Left lung (tissue), 10 donors: ENCODE measurements around the gene ALKBH3. TPM values are rescaled to one million over a fixed set of nuclear protein-coding genes. Genes with fewer than 3 reads are reported as not detected.
A peak's percentile ranks its signal among the peaks of the same experiment; 100 is the strongest.

Experiments
- ATAC-seq: fragments of 200-7000 bp; cut with Tn5 transposase; one replicate; pipeline ENCODE4 v1.9.1; 2020; ENCODE audit warnings: moderate library complexity
- DNase-seq, 4 donors: peaks; one replicate each; pipeline ENCODE4 v3.0.0-alpha.2; 2013 to 2020
- H3K27ac ChIP-seq, 2 donors: fragments of 200-600 bp; sonication (generic) in 1 of 2; one replicate each; pipeline versions ENCODE4 v1.5.0 to v1.8.0; 2020 to 2021
- H3K27me3 ChIP-seq, 2 donors: fragments of 200-600 bp; sonication (generic) in 1 of 2; one replicate each; pipeline versions ENCODE4 v1.5.0 to v1.8.0; 2020 to 2021
- H3K36me3 ChIP-seq, 2 donors: fragments of 200-600 bp; sonication (generic) in 1 of 2; one replicate each; pipeline versions ENCODE4 v1.5.0 to v1.8.0; 2020 to 2021
- H3K4me1 ChIP-seq, 2 donors: fragments of 200-600 bp; one replicate each; pipeline ENCODE4 v1.8.0; 2021
- H3K4me3 ChIP-seq, 2 donors: fragments of 200-600 bp; sonication (generic) in 1 of 2; one replicate each; pipeline versions ENCODE4 v1.5.0 to v1.8.0; 2020 to 2021; ENCODE audit warnings: mild to moderate bottlenecking in 1 of 2
- H3K9me3 ChIP-seq, 2 donors: fragments of 200-600 bp; sonication (generic) in 1 of 2; one replicate each; pipeline versions ENCODE4 v1.5.0 to v1.8.0; 2020 to 2021
- CTCF ChIP-seq, 2 donors: fragments of 200-600 bp; sonication (generic) in 1 of 2; IDR thresholded peaks; one replicate each; pipeline versions ENCODE4 v1.5.0 to v1.8.0; 2021; ENCODE audit warnings: antibody characterized with exemption in 2 of 2
- intact Hi-C, 2 donors: fragments of 100-400 bp; cut with DNase I; formaldehyde crosslinking; loops; one replicate each; pipeline versions ENCODE4 v1.11.2 to v1.14.2; 2022
- polyA plus RNA-seq, 6 donors: library from polyadenylated mRNA; unstranded; fragments of 120-200 nt; gene quantifications; one replicate each; pipeline ENCODE4 v1.2.1, GENCODE V29; 2013; ENCODE audit not compliant: insufficient read length in 6 of 6
- total RNA-seq, 2 donors: library from RNA; stranded (reverse); fragmentation: NEBNext Ultra II Directional; extraction: Animal tissue kit (Norgen Biotek cat#: 25700); gene quantifications; one replicate each; pipeline ENCODE4 v1.2.1, GENCODE V29; 2021
- donor health status: DM: no; HTN: yes; CAD: no.
- donor health status: DM: no; HTN: no; CAD: no.

ALKBH3 gene
- total and polyA plus RNA-seq, 8 donors = 28.8 to 43.3 (median 40.1) TPM

GRCh38 chr11:43866969-43867368 is 13.7 kb upstream of the ALKBH3 start:
- TF ChIP-seq CTCF (IDR thresholded peaks at IDR 0.05) = no peak
- DNase-seq (no peak), ATAC-seq (no peak)
- Histone ChIP-seq H3K36me3 (no peaks in the 10 kb centered on the region), H3K4me3 (no peak overlapping the region), H3K27me3 (peaks cover 0 to 12% of the 10 kb centered on the region in 2 donors), H3K27ac (no peak overlapping the region), H3K9me3 (no peaks in the 10 kb centered on the region), H3K4me1 (peaks cover 0 to 16% of the 10 kb centered on the region in 2 donors)
- intact Hi-C loops = no loop called here

GRCh38 chr11:43868852-43869567 is 11.6 kb upstream of the ALKBH3 start:
- intact Hi-C loops = no loop called here
- peaks cover 0 to 16% of the 10 kb centered on the region in 2 donors for H3K4me1 ChIP-seq
- peak overlapping the region in 1 of 2 donors; percentile 56 for H3K27ac ChIP-seq
- ATAC-seq (peak; percentile 96), DNase-seq (peak in 1 of 4 donors; percentile 46)
- H3K4me3 ChIP-seq = no peak overlapping the region
- no peaks in the 10 kb centered on the region for H3K36me3 ChIP-seq
- H3K27me3 ChIP-seq = peaks cover 0 to 32% of the 10 kb centered on the region in 2 donors
- H3K9me3 ChIP-seq = no peaks in the 10 kb centered on the region
- no peak for TF ChIP-seq CTCF (IDR thresholded peaks at IDR 0.05)

GRCh38 chr11:43871051-43871450 is 9.6 kb upstream of the ALKBH3 start:
- Histone ChIP-seq H3K27ac (no peak overlapping the region), H3K36me3 (no peaks in the 10 kb centered on the region), H3K27me3 (peaks cover 0 to 51% of the 10 kb centered on the region in 2 donors), H3K4me3 (no peak overlapping the region), H3K9me3 (no peaks in the 10 kb centered on the region), H3K4me1 (peaks cover 0 to 16% of the 10 kb centered on the region in 2 donors)
- no peak for TF ChIP-seq CTCF (IDR thresholded peaks at IDR 0.05)
- ATAC-seq (no peak), DNase-seq (no peak)
- intact Hi-C loops = no loop called here

GRCh38 chr11:43872995-43873394 is 7.6 kb upstream of the ALKBH3 start:
- DNase-seq (no peak), ATAC-seq (no peak)
- H3K4me3 ChIP-seq = no peak overlapping the region
- H3K36me3 ChIP-seq = no peaks in the 10 kb centered on the region
- peaks cover 0 to 70% of the 10 kb centered on the region in 2 donors for H3K27me3 ChIP-seq
- TF ChIP-seq CTCF (IDR thresholded peaks at IDR 0.05) = no peak
- H3K27ac ChIP-seq = no peak overlapping the region
- intact Hi-C loops = no loop called here
- no peaks in the 10 kb centered on the region for H3K9me3 ChIP-seq
- H3K4me1 ChIP-seq = peaks cover 0 to 16% of the 10 kb centered on the region in 2 donors

DNA sequence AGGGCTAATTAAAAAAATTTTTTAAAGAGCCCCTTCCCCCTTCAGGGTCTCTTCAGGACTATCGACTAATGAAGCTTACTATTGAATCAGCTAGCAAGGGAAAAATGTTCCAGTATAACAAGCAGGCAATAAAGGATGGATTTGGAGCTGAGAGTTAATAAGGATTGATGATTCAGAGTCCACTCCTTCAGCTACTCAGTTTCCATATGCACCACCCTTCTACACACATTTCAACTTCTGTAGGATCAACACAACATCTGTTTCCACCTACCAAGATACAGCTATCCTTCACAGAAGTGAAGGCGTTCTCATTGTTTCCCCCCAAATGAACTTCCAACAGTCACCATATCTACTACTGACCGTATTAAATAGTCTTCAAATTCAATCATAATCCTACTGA is 6.6 kb upstream of the ALKBH3 start:
- Histone ChIP-seq H3K27me3 (peaks cover 0 to 81% of the 10 kb centered on the region in 2 donors), H3K4me3 (no peak overlapping the region), H3K27ac (no peak overlapping the region), H3K9me3 (no peaks in the 10 kb centered on the region), H3K36me3 (no peaks in the 10 kb centered on the region), H3K4me1 (peaks cover 0 to 7% of the 10 kb centered on the region in 2 donors)
- intact Hi-C loops = no loop called here
- no peak for TF ChIP-seq CTCF (IDR thresholded peaks at IDR 0.05)
- DNase-seq (no peak), ATAC-seq (no peak)
